ENCODE data around the gene NR3C2.

NR3C2 gene

GRCh38 chr4:148263802-148264201, 178.4 kb downstream of the NR3C2 start:
- no peak for DNase-seq (ENCODE audit: low spot score)

- DNase-seq (ENCODE audit: low spot score): no peak
These were observed 179.1 kb downstream of the NR3C2 start for GRCh38 chr4:148263127-148263526.

GRCh38 chr4:148261848-148262247, 180.4 kb downstream of the NR3C2 start:
- peak; percentile 36 for DNase-seq (ENCODE audit: low spot score)

- DNase-seq (ENCODE audit: low spot score): no peak
These were observed 182.4 kb downstream of the NR3C2 start for GRCh38 chr4:148259841-148260240.

- no peak for DNase-seq (ENCODE audit: low spot score)
These were observed 183.7 kb downstream of the NR3C2 start for GRCh38 chr4:148258535-148258934.

GRCh38 chr4:148255344-148255720, 186.9 kb downstream of the NR3C2 start:
- DNase-seq (ENCODE audit: low spot score): no peak

- no peak for DNase-seq (ENCODE audit: low spot score)
These were observed 187.4 kb downstream of the NR3C2 start for GRCh38 chr4:148254621-148255343.

GRCh38 chr4:148253768-148254167, 188.4 kb downstream of the NR3C2 start:
- DNase-seq (ENCODE audit: low spot score): no peak

- DNase-seq (ENCODE audit: low spot score): no peak
These were observed 193.4 kb downstream of the NR3C2 start for GRCh38 chr4:148248824-148249223.

- DNase-seq (ENCODE audit: low spot score): no peak
These were observed 197.2 kb downstream of the NR3C2 start for GRCh38 chr4:148245015-148245414.

GRCh38 chr4:148243837-148244236, 198.4 kb downstream of the NR3C2 start:
- no peak for DNase-seq (ENCODE audit: low spot score)

GRCh38 chr4:148240241-148240640, 202.0 kb downstream of the NR3C2 start:
- DNase-seq (ENCODE audit: low spot score): no peak

- no peak for DNase-seq (ENCODE audit: low spot score)
These were observed 202.7 kb downstream of the NR3C2 start for GRCh38 chr4:148239494-148239985.

GRCh38 chr4:148238811-148239493, 203.3 kb downstream of the NR3C2 start:
- no peak for DNase-seq (ENCODE audit: low spot score)

GRCh38 chr4:148238086-148238485, 204.1 kb downstream of the NR3C2 start:
- DNase-seq (ENCODE audit: low spot score): no peak

- no peak for DNase-seq (ENCODE audit: low spot score)
These were observed 206.4 kb downstream of the NR3C2 start for GRCh38 chr4:148235809-148236208.

- no peak for DNase-seq (ENCODE audit: low spot score)
These were observed 212.4 kb downstream of the NR3C2 start for GRCh38 chr4:148229798-148230197.

GRCh38 chr4:148229028-148229427, 213.2 kb downstream of the NR3C2 start:
- no peak for DNase-seq (ENCODE audit: low spot score)

- DNase-seq (ENCODE audit: low spot score): no peak
These were observed 215.1 kb downstream of the NR3C2 start for GRCh38 chr4:148227147-148227546.

- DNase-seq (ENCODE audit: low spot score): no peak
These were observed 215.9 kb downstream of the NR3C2 start for GRCh38 chr4:148226341-148226740.

- DNase-seq (ENCODE audit: low spot score): no peak
These were observed 216.6 kb downstream of the NR3C2 start for GRCh38 chr4:148225639-148226038.

- no peak for DNase-seq (ENCODE audit: low spot score)
These were observed 217.7 kb downstream of the NR3C2 start for GRCh38 chr4:148224476-148224875.

GRCh38 chr4:148222991-148223660, 219.1 kb downstream of the NR3C2 start:
- DNase-seq (ENCODE audit: low spot score): no peak

Measured in LoVo (cell line).